ENCODE results near the gene STK36.

The STK36 gene

GRCh38 chr2:218671654-218672566 is at the start of gene STK36, which contains the start of gene RNF25:
STK36 (plus strand) TSS chr2:218672086; CDS start chr2:218672830, 744 bp downstream.
RNF25 (minus strand) TSS chr2:218672002; CDS start chr2:218671970, 32 bp downstream.
- DNase-seq (ENCODE audit: low read depth in 1 of 2, low spot score in 1 of 2) = peak; percentile 61 to 70

- DNase-seq (ENCODE audit: low read depth in 1 of 2, low spot score in 1 of 2) = no peak
Observed at GRCh38 chr2:218622606-218623365, 49.1 kb upstream of the STK36 start.

GRCh38 chr2:218623366-218623705 is 48.5 kb upstream of the STK36 start:
- DNase-seq (ENCODE audit: low read depth in 1 of 2, low spot score in 1 of 2) = no peak

- DNase-seq (ENCODE audit: low read depth in 1 of 2, low spot score in 1 of 2) = no peak
Observed at GRCh38 chr2:218626369-218626768, 45.5 kb upstream of the STK36 start.

GRCh38 chr2:218627939-218628338 is 43.9 kb upstream of the STK36 start:
- no peak for DNase-seq (ENCODE audit: low read depth in 1 of 2, low spot score in 1 of 2)

- DNase-seq (ENCODE audit: low read depth in 1 of 2, low spot score in 1 of 2) = no peak
Observed at GRCh38 chr2:218631837-218632236, 40.0 kb upstream of the STK36 start.

- no peak for DNase-seq (ENCODE audit: low read depth in 1 of 2, low spot score in 1 of 2)
Observed at GRCh38 chr2:218635719-218636118, 36.2 kb upstream of the STK36 start.

- DNase-seq (ENCODE audit: low read depth in 1 of 2, low spot score in 1 of 2) = no peak
Observed at GRCh38 chr2:218638372-218638771, 33.5 kb upstream of the STK36 start.

GRCh38 chr2:218642121-218642656 is 29.7 kb upstream of the STK36 start:
- no peak for DNase-seq (ENCODE audit: low read depth in 1 of 2, low spot score in 1 of 2)

- DNase-seq (ENCODE audit: low read depth in 1 of 2, low spot score in 1 of 2) = no peak
Observed at GRCh38 chr2:218642786-218643185, 29.1 kb upstream of the STK36 start.

- DNase-seq (ENCODE audit: low read depth in 1 of 2, low spot score in 1 of 2) = no peak
Observed at GRCh38 chr2:218643751-218644310, 28.1 kb upstream of the STK36 start.

GRCh38 chr2:218644721-218645120 is 27.2 kb upstream of the STK36 start:
- no peak for DNase-seq (ENCODE audit: low read depth in 1 of 2, low spot score in 1 of 2)

- DNase-seq (ENCODE audit: low read depth in 1 of 2, low spot score in 1 of 2) = no peak
Observed at GRCh38 chr2:218645126-218645525, 26.8 kb upstream of the STK36 start.

GRCh38 chr2:218648088-218648786 is 23.6 kb upstream of the STK36 start:
- DNase-seq (ENCODE audit: low read depth in 1 of 2, low spot score in 1 of 2) = no peak

- DNase-seq (ENCODE audit: low read depth in 1 of 2, low spot score in 1 of 2) = no peak
Observed at GRCh38 chr2:218648787-218649100, 23.1 kb upstream of the STK36 start.

GRCh38 chr2:218655751-218656150 is 16.1 kb upstream of the STK36 start:
- DNase-seq (ENCODE audit: low read depth in 1 of 2, low spot score in 1 of 2) = no peak

GRCh38 chr2:218658671-218659257 is 13.1 kb upstream of the STK36 start:
- no peak for DNase-seq (ENCODE audit: low read depth in 1 of 2, low spot score in 1 of 2)

- DNase-seq (ENCODE audit: low read depth in 1 of 2, low spot score in 1 of 2) = peak; percentile 76 to 91
Observed at GRCh38 chr2:218659258-218659987, 12.5 kb upstream of the STK36 start, which contains the start of the genes BCS1L and ZNF142. BCS1L (plus strand) TSS chr2:218659683; CDS start chr2:218660988, 1,305 bp downstream. ZNF142 (minus strand) TSS chr2:218659623; CDS start chr2:218656429, 3,194 bp downstream.

GRCh38 chr2:218659988-218660358 is 11.9 kb upstream of the STK36 start:
- DNase-seq (ENCODE audit: low read depth in 1 of 2, low spot score in 1 of 2) = no peak

GRCh38 chr2:218662377-218662776 is 9.5 kb upstream of the STK36 start:
- no peak for DNase-seq (ENCODE audit: low read depth in 1 of 2, low spot score in 1 of 2)

Data from stimulated activated CD4-positive, alpha-beta T cell treated with anti-CD3 and anti-CD28 coated beads, Interleukin-15, amount 100 ng/mL, for 1 hour (primary cell).